ENCODE data around the gene CPO. TPM values are rescaled to one million over a fixed set of nuclear protein-coding genes. Genes with fewer than 3 reads are reported as not detected.
A peak's percentile ranks its signal among the peaks of the same experiment; 100 is the strongest.

CPO gene
- total RNA-seq, 2 donors from 2014 or later = not detected

DNA sequence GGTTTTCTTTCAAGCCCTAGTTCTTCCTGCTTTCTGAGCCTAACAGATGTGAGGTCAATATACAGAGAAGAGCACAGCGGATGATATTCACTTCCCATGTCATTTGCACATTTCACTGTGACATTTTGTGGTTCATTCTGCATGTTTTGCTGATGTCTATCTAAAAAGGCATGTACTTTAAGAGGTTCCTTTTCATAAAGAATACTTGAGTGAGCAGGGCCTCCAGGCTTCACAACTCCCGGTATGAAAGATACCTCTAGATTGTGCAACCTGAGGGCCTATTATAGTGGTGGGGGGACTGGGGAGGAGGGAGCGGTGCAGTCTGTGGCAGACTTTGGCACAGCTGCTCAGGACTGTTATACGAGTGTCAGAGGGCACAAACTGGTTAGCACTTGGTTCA lies 54.6 kb downstream of the CPO start:
- Histone ChIP-seq H3K4me1 (no peaks in the 10 kb centered on the region), H3K27ac (no peak overlapping the region), H3K4me3 (no peak overlapping the region), H3K27me3 (no peaks in the 10 kb centered on the region), H3K36me3 (replicated peaks in 1 of 2; ENCODE audit: insufficient read depth in 1 of 2, low read depth in 2 of 2) (no peaks in the 10 kb centered on the region), H3K9me3 (no peaks in the 10 kb centered on the region)
- ATAC-seq (no peak), DNase-seq (peak in 1 of 4 donors; percentile 13)
- 36 to 46% methylated on average over 4 of the region's 4 CpGs for WGBS, 2 donors
- intact Hi-C loops (cut with DNase I) = no loop called here
- no peak for TF ChIP-seq POLR2A (IDR thresholded peaks at IDR 0.05)
- TF ChIP-seq, protein P1, sequence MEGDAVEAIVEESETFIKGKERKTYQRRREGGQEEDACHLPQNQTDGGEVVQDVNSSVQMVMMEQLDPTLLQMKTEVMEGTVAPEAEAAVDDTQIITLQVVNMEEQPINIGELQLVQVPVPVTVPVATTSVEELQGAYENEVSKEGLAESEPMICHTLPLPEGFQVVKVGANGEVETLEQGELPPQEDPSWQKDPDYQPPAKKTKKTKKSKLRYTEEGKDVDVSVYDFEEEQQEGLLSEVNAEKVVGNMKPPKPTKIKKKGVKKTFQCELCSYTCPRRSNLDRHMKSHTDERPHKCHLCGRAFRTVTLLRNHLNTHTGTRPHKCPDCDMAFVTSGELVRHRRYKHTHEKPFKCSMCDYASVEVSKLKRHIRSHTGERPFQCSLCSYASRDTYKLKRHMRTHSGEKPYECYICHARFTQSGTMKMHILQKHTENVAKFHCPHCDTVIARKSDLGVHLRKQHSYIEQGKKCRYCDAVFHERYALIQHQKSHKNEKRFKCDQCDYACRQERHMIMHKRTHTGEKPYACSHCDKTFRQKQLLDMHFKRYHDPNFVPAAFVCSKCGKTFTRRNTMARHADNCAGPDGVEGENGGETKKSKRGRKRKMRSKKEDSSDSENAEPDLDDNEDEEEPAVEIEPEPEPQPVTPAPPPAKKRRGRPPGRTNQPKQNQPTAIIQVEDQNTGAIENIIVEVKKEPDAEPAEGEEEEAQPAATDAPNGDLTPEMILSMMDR (IDR thresholded peaks at IDR 0.05) = no peak

- no peak overlapping the region for H3K4me3 ChIP-seq
- intact Hi-C loops (cut with DNase I) = no loop called here
- no peak for TF ChIP-seq POLR2A (IDR thresholded peaks at IDR 0.05)
- TF ChIP-seq, protein P1 (IDR thresholded peaks at IDR 0.05) = no peak
- H3K36me3 ChIP-seq (replicated peaks in 1 of 2; ENCODE audit: insufficient read depth in 1 of 2, low read depth in 2 of 2) = no peaks in the 10 kb centered on the region
- DNase-seq = no peak
- no peak overlapping the region for H3K27ac ChIP-seq
- no peaks in the 10 kb centered on the region for H3K9me3 ChIP-seq
- H3K4me1 ChIP-seq = no peaks in the 10 kb centered on the region
- no peaks in the 10 kb centered on the region for H3K27me3 ChIP-seq
- no peak for ATAC-seq
Observed at GRCh38 chr2:206996556-206997065, 57.3 kb downstream of the CPO start.

DNA sequence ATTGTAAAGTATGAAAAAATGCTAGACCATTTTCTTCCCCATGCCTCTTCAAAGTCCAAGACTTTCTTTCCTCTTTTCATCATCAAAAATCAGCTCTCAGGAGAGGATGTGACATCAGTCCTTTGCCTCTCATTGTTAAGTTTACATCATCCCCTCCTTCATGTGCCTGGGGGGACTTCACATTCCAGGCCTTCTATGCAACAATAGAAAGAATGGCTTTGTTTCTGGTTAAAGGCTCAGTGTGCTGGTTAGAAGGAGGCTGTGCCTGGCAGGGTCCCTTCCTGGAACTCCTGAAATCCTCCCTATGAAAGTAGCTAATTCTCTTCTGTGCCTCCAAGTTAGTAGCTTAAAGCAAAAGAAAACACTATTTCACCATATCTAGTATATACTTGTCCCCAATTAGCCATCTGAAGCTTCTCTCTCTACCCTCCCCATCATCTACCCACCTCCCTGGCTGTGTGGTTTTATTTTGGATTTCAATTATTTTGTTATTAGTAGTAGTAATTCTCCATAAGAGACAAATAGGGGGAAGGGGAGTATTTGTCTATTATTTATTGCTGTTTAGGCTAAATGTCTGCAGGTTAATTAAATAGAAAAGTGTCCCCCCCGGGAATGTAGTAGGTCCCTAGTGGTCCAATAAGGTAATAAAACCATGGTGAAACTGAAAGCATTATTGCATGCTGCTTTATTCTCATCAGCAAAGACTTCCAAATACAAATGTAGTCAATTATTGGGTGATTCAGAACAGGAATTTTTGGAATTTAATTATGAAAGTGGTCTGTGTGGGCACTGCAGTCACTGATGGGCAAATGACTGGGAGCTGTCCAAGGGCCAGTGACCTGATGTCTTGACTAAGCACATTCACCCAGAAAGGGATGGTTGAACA lies 69.0 kb downstream of the CPO start:
- Histone ChIP-seq H3K27ac (no peak overlapping the region), H3K27me3 (no peaks in the 10 kb centered on the region), H3K4me1 (no peaks in the 10 kb centered on the region), H3K4me3 (no peak overlapping the region), H3K9me3 (no peaks in the 10 kb centered on the region), H3K36me3 (replicated peaks in 1 of 2; ENCODE audit: insufficient read depth in 1 of 2, low read depth in 2 of 2) (no peaks in the 10 kb centered on the region)
- intact Hi-C loops (cut with DNase I) = no loop called here
- no peak for TF ChIP-seq POLR2A (IDR thresholded peaks at IDR 0.05)
- TF ChIP-seq, protein P1 (IDR thresholded peaks at IDR 0.05) = no peak
- ATAC-seq = no peak
- no peak for DNase-seq
- 31 to 41% methylated on average over 1 of the region's 1 CpG for WGBS, 2 donors

GRCh38 chr2:207012461-207012860 lies 73.1 kb downstream of the CPO start:
- H3K4me1 ChIP-seq = no peaks in the 10 kb centered on the region
- H3K27ac ChIP-seq = no peak overlapping the region
- H3K9me3 ChIP-seq = no peaks in the 10 kb centered on the region
- DNase-seq = no peak
- intact Hi-C loops (cut with DNase I) = no loop called here
- H3K27me3 ChIP-seq = no peaks in the 10 kb centered on the region
- WGBS, 2 donors = 39 to 42% methylated on average over 1 of the region's 1 CpG
- no peaks in the 10 kb centered on the region for H3K36me3 ChIP-seq (replicated peaks in 1 of 2; ENCODE audit: insufficient read depth in 1 of 2, low read depth in 2 of 2)
- TF ChIP-seq, protein P1 (IDR thresholded peaks at IDR 0.05) = no peak
- no peak for TF ChIP-seq POLR2A (IDR thresholded peaks at IDR 0.05)
- no peak for ATAC-seq
- H3K4me3 ChIP-seq = no peak overlapping the region
